NCI-H748 (cell line): ENCODE data around the gene METRNL.
"Not testable (repeated sequence)": the region's sequence is repeated elsewhere in the genome, so short reads cannot be mapped to it uniquely, and the experiment has no call there.

Experiments used
- DNase-seq: peaks from one replicate; lab custom pipeline; 2025; ENCODE audit not compliant: unreplicated experiment; lab: John Stamatoyannopoulos, UW

METRNL gene

DNA sequence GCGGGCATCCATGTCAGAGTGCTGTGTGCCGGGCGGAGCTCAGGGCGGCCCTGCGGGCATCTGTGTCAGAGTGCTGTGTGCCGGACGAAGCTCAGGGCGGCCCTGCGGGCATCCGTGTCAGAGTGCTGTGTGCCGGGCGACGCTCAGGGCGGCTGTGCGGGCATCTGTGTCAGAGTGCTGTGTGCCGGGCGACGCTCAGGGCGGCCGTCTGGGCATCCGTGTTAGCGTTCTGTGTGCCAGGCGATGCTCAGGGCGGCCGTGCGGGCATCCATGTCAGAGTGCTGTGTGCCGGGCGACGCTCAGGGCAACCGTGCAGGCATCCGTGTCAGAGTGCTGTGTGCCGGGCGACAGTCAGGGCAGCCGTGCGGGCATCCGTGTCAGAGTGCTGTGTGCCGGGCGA lies 55.0 kb downstream of the METRNL start:
- DNase-seq: not testable (repeated sequence)

DNA sequence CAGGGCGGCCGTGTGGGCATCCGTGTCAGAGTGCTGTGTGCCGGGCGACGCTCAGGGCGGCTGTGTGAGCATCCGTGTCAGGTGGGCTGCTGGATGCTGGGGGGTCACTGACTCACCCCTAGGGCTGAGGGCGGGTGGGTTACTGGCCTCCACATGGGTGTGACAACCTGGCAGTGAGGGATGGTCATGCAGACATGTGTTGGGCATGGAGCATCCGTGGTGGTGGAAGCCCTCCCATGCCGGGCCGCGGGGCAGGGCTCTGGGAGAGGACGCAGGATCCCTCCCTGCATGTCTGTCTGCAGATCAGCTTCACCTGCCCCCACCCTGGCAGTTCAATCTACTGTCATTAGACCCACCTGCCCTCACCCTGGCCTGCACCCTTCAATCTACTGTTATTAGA lies 56.3 kb downstream of the METRNL start:
- DNase-seq: no peak

DNA sequence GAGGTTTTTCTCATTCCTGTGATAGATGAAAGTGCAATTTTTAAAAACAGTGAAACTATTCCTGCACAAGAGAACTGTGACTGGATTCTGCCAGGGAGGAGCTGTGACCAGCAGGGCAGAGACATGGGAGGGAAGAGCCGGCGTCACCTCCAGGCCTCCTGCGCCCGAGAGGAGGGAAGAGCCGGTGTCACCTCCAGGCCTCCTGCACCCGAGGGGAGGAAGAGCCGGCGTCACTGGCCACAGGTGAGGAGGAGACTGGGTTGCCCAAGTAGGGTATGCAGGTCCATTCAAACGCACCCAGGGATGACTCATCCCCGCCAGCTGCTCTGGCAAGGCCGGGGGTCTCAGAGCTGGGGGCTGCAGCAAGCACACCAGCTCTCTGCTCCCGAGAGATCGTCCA lies 56.7 kb downstream of the METRNL start:
- no peak for DNase-seq

DNA sequence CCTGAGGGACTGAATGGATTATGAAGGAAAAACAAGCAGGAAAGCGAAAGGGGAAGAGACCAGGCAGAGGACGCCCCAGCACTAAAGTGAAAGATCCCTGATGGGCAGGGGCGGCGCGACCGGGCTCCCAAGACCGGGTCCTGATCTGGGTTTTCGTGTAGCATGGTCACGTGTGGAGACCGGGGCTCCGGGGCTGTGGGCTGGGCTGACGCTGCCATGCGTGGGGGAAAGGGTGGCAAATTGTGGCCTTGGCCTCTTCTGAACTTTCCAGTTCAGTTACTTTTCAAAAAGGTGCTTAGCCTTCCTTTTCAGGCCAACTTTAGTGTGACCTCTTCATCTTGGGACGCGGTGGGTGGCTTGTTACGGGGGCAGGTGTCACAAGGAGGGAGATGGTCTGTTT lies 57.5 kb downstream of the METRNL start:
- DNase-seq: no peak

DNA sequence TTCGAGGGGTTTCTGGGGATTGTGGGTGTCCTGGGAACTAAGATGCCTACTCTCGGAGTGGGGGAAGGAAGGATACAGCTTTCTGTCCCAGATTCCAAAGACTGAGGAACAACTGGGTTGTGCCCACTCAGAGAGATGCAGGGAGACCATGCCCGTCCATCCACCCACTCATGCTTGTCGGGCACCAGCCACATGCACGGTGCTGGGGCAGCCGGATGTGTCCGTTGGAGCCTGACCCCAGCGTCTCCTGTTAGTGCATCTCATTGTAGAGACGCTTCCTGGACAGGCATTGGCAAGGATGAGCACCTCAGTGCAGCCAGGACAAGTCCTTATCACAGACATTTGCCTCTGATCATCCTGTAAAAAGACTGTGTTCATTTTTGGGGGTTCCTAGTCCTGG lies 58.1 kb downstream of the METRNL start:
- no peak for DNase-seq

DNA sequence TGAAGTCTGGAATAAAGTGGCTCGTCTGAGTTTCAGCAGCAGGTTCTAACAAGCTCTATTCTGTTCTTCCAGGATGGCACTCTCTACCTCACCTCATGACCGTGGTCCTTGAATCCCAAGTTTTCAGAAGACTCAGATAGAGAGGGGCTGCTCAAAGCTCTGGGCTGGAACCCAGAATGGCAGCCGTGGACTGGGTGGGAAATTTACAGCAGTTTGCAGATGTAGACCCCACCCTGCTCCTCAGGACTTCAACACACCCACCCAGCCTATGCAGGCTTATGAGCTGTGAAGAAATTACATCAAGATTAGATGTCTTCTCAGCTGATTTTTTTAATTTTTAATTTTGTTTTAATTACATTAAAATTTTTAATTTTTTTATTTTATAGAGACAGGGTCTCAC lies 59.4 kb downstream of the METRNL start:
- no peak for DNase-seq

DNA sequence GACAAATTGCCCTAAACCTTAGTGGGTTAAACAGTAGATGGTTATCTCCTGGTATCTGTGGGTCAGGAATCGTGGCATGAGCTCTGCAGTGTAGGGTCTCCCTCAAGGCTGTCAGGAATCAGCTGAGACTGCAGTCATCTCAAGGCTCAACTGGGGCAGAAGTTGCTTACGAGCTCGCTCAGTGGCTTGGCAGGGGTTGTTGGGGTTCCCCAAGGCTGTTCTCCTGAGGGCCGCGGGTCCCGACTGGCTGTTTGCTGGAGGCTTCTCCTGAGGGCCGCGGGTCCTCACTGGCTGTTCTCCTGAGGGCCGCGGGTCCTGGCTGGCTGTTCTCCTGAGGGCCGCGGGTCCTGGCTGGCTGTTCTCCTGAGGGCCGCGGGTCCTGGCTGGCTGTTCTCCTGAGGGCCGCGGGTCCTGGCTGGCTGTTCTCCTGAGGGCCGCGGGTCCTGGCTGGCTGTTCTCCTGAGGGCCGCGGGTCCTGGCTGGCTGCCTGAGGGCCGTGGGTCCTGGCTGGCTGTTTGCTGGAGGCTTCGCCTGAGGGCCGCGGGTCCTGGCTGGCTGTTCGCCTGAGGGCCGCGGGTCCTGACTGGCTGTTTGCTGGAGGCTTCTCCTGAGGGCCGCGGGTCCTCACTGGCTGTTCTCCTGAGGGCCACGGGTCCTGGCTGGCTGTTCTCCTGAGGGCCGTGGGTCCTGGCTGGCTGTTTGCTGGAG lies 60.3 kb downstream of the METRNL start:
- DNase-seq: not testable (repeated sequence)

DNA sequence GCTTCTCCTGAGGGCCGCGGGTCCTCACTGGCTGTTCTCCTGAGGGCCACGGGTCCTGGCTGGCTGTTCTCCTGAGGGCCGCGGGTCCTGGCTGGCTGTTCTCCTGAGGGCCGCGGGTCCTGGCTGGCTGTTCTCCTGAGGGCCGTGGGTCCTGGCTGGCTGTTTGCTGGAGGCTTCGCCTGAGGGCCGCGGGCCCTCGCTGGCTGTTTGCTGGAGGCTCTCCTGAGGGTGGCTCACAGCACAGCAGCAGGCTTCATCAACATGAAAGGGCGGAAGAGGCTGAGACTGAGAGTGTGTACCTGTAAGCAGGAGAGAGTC lies 60.8 kb downstream of the METRNL start:
- DNase-seq: not testable (repeated sequence)

DNA sequence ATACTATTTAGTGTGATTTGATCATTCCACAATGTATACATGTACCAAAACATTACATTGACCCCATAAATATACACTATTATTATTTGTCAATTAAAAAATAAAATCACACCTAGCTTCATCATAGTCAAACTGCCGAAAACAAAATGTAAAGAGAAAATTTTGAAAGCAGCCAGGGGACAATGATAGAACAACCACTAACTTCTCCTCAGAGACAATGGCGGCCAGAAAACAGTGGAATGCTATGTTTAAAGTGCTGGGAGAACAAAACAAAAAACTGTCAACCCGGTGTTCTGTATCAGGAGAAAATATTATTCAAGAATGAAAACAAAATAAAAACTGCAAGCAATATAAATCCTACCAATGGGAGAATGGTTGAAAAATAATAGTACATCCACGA lies 63.2 kb downstream of the METRNL start:
- no peak for DNase-seq

DNA sequence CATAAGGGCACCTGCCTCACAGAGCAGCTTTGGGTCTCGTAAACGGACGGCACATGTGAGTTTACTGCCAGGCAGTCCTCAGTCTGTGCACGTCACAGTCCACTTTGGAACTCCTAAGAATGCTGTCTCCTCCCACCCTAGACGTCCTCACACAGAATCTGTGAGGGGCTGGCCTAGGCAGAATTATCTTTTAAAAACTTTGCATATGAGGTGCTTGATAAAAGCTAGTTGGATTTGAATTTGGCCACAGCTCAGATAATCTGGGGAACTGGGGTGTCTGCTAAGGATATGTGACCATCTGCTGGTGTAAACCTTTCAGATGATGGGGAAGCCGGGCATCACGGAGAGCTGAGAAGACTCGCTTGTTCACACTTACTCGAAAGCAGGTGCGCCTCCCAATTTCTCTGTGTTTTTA lies 64.4 kb downstream of the METRNL start:
- no peak for DNase-seq
